ENCODE data around the gene PGAP2.

Gene PGAP2

GRCh38 chr11:3817181-3817800, 8.9 kb downstream of the PGAP2 start:
- DNase-seq, result no peak
- Mint-ChIP-seq H3K9me3 (no peaks in the 10 kb centered on the region), H3K4me3 (no peak overlapping the region), H3K4me1 (ENCODE audit: low read depth) (no peaks in the 10 kb centered on the region), H3K27me3 (no peaks in the 10 kb centered on the region), H3K27ac (no peak overlapping the region), H3K36me3 (ENCODE audit: low read depth) (peaks cover 24% of the 10 kb centered on the region)

DNA sequence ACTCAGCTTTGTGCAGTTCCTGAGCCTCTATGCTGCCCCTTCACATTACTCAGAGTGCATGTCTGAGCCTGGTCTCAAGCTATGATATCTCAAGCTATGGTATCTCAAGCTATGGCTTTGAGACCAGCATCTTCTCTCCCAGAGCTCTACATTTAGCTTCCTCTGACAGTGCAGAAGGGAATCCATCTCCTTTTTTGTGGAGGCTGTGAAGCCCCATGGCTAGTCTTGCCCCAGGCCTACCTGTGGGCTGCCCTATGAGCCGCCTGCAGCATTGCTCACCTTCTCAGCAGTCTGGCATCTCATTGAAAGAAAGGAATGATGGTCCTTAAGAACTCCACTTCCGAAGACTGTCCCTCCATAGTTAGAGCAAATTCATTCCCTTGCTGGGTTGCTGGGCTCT, 12.6 kb downstream of the PGAP2 start:
- peaks cover 44% of the 10 kb centered on the region for H3K36me3 Mint-ChIP-seq (ENCODE audit: low read depth)

GRCh38 chr11:3822312-3822711, 14.0 kb downstream of the PGAP2 start:
- Mint-ChIP-seq H3K9me3 (no peaks in the 10 kb centered on the region), H3K4me1 (ENCODE audit: low read depth) (peaks cover 36% of the 10 kb centered on the region), H3K4me3 (no peak overlapping the region), H3K36me3 (ENCODE audit: low read depth) (peaks cover 54% of the 10 kb centered on the region), H3K27ac (no peak overlapping the region), H3K27me3 (no peaks in the 10 kb centered on the region)
- no peak for DNase-seq

More for the DNA sequence above, 12.6 kb downstream of the PGAP2 start:
- Mint-ChIP-seq H3K27me3 (no peaks in the 10 kb centered on the region), H3K4me1 (ENCODE audit: low read depth) (peaks cover 24% of the 10 kb centered on the region), H3K27ac (no peak overlapping the region), H3K9me3 (no peaks in the 10 kb centered on the region), H3K4me3 (no peak overlapping the region)
- no peak for DNase-seq

DNA sequence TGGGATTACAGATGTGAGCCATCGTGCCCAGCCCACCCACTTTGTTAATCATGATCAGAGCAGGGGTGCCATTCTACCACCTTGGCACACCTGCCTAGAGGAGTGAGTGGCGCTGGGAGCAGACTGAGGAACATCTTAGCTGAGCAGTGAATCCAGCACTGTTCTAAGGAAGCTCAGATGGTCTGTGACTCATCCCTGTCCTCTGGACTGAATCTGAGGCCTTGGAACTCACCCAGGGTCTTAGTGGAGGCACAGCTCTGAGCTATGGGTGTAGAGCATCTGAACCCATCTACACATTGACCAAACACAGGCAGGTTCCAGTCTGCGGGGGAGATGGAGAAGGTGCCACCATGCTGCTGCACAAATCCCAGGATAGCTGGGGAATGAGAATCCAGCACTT, 14.9 kb downstream of the PGAP2 start:
- peaks cover 61% of the 10 kb centered on the region for H3K36me3 Mint-ChIP-seq (ENCODE audit: low read depth)
- H3K4me3 Mint-ChIP-seq, result no peak overlapping the region
- H3K9me3 Mint-ChIP-seq, result no peaks in the 10 kb centered on the region
- H3K27ac Mint-ChIP-seq, result no peak overlapping the region
- no peak for DNase-seq
- peaks cover 44% of the 10 kb centered on the region for H3K4me1 Mint-ChIP-seq (ENCODE audit: low read depth)
- H3K27me3 Mint-ChIP-seq, result no peaks in the 10 kb centered on the region

DNA sequence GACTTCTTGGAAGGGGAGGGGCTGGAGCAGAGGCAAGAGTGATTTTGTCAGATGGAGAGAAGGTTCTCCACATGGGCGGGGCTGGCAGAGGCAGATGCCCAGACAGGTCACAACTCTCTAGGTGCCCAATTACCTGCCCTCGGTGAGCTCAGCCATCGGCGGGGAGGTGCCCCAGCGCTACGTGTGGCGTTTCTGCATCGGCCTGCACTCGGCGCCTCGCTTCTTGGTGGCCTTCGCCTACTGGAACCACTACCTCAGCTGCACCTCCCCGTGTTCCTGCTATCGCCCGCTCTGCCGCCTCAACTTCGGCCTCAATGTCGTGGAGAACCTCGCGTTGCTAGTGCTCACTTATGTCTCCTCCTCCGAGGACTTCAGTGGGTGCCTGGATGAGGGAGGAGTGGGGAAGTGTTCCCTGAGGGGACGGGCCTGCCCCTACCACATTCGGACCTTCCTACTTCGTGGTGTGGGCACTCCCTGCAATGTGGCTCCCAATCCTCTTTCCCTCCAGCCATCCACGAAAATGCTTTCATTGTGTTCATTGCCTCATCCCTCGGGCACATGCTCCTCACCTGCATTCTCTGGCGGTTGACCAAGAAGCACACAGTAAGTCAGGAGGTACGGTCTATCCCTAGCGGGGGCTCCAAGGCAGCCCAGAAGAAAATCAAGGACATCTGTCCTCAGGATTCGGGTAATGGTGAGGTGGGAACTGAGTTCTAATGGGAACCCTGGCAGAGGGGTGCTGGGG, 15.6 kb downstream of the PGAP2 start:
- no peaks in the 10 kb centered on the region for H3K27me3 Mint-ChIP-seq
- no peaks in the 10 kb centered on the region for H3K9me3 Mint-ChIP-seq
- no peak overlapping the region for H3K4me3 Mint-ChIP-seq
- H3K36me3 Mint-ChIP-seq (ENCODE audit: low read depth), result peaks cover 64% of the 10 kb centered on the region
- H3K4me1 Mint-ChIP-seq (ENCODE audit: low read depth), result peaks cover 45% of the 10 kb centered on the region
- peak overlapping the region; percentile 83 for H3K27ac Mint-ChIP-seq
- no peak for DNase-seq

GRCh38 chr11:3824714-3825472, 16.5 kb downstream of the PGAP2 start:
- Mint-ChIP-seq H3K4me1 (ENCODE audit: low read depth) (peaks cover 47% of the 10 kb centered on the region), H3K9me3 (no peaks in the 10 kb centered on the region), H3K36me3 (ENCODE audit: low read depth) (peaks cover 73% of the 10 kb centered on the region), H3K27me3 (no peaks in the 10 kb centered on the region), H3K4me3 (no peak overlapping the region), H3K27ac (peak overlapping the region; percentile 83)
- DNase-seq, result peak; percentile 86

DNA sequence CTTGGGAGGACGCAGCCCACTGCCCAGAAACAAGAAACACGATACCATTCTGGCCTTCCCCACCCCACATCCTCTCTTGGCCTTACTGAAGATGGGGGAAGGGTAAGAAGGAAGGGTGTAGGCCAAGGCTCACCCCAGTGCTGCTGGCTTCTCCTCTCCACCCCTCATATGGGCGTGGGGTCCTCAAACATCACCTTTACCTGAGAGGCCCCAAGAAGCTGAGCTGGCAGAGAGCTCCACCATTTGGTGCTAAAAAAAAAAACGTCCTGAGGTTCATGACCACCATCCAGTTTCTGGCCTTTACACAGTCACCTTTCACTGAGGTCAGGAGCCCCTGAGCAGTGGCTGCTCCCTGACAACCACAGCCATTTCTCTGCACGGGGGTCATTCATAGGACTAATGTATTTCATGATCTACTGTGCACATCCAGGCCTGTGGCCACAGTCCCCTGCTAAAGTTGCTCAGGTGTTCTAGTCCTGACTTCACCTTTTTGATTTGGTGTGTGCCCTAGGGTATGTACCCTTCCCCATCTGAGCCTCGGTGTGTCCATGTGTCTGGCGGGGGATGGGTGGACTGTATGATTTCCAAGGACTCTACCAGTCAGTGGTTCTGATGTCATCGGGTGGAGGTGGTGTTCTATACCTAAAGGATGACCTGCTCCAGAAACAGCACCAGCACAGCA, 17.3 kb downstream of the PGAP2 start:
- Mint-ChIP-seq H3K27ac (peak overlapping the region; percentile 87), H3K36me3 (ENCODE audit: low read depth) (peaks cover 74% of the 10 kb centered on the region), H3K4me3 (no peak overlapping the region), H3K9me3 (no peaks in the 10 kb centered on the region), H3K27me3 (no peaks in the 10 kb centered on the region), H3K4me1 (ENCODE audit: low read depth) (peaks cover 54% of the 10 kb centered on the region)
- no peak for DNase-seq

GRCh38 chr11:3826721-3827120, 18.4 kb downstream of the PGAP2 start:
- no peak overlapping the region for H3K4me3 Mint-ChIP-seq
- peaks cover 65% of the 10 kb centered on the region for H3K4me1 Mint-ChIP-seq (ENCODE audit: low read depth)
- peaks cover 85% of the 10 kb centered on the region for H3K36me3 Mint-ChIP-seq (ENCODE audit: low read depth)
- no peak for DNase-seq
- H3K27ac Mint-ChIP-seq, result peak overlapping the region; percentile 87
- no peaks in the 10 kb centered on the region for H3K27me3 Mint-ChIP-seq
- H3K9me3 Mint-ChIP-seq, result no peaks in the 10 kb centered on the region

DNA sequence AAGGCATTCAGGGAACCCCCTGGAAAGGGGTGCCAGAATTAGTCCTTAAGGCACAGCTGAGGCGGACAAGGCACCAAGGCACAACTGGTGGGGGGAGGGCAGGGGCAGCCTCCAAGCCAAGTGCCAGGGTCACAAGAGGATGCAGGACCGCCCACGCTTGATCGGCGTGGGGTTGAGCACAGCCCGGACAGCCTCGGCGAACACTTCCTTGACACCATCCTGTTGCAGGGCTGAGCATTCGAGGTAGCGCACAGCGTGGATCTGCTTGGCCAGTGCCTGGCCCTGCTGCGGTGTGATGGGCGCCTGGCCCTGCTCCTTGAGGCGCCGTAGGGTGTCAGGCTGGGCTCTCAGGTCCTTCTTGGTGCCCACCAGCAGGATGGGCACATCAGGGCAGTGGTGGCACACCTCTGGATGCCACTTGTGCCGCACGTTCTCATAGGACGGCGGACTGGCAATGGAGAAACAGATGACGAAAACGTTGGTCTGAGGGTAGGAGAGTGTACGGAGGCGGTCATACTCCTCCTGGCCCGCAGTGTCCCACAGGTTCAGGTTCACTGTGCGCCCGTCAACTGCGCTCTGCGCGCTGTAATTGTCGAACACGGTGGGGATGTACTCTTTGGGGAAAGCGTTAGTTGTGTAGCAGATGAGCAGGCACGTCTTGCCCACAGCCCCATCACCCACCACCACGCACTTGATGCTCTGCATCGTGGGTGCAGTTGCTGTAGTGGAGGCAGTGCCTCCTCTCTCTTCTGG, 19.2 kb downstream of the PGAP2 start:
- H3K4me3 Mint-ChIP-seq, result no peak overlapping the region
- peaks cover 94% of the 10 kb centered on the region for H3K36me3 Mint-ChIP-seq (ENCODE audit: low read depth)
- no peaks in the 10 kb centered on the region for H3K27me3 Mint-ChIP-seq
- H3K27ac Mint-ChIP-seq, result peak overlapping the region; percentile 87
- DNase-seq, result no peak
- peaks cover 74% of the 10 kb centered on the region for H3K4me1 Mint-ChIP-seq (ENCODE audit: low read depth)
- H3K9me3 Mint-ChIP-seq, result no peaks in the 10 kb centered on the region

DNA sequence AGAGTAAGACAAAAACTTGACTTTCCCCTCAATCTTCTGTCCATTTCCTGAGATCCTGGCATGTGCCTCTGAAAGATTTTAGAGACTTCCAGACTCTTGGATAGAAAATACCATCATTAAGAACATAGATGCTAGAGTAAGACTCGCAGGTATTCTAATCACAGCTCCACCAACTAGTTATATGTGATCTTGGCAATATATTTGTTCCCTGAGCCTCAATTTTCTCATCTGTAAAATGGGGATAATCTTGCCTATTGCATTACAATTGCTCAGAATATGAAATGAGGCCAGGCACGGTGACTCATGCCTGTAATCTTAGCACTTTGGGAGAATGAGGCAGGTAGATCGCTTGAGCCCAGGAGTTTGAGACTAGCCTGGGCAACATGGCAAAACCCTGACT, 21.7 kb downstream of the PGAP2 start:
- no peak for DNase-seq
- H3K27me3 Mint-ChIP-seq, result no peaks in the 10 kb centered on the region
- H3K36me3 Mint-ChIP-seq (ENCODE audit: low read depth), result peaks cover 99% of the 10 kb centered on the region
- no peak overlapping the region for H3K4me3 Mint-ChIP-seq
- H3K9me3 Mint-ChIP-seq, result no peaks in the 10 kb centered on the region
- H3K27ac Mint-ChIP-seq, result peak overlapping the region; percentile 92
- H3K4me1 Mint-ChIP-seq (ENCODE audit: low read depth), result peaks cover 81% of the 10 kb centered on the region

GRCh38 chr11:3830730-3831129, 22.4 kb downstream of the PGAP2 start:
- Mint-ChIP-seq H3K4me3 (no peak overlapping the region), H3K27ac (peak overlapping the region; percentile 92), H3K9me3 (no peaks in the 10 kb centered on the region), H3K27me3 (no peaks in the 10 kb centered on the region), H3K4me1 (ENCODE audit: low read depth) (peaks cover 84% of the 10 kb centered on the region), H3K36me3 (ENCODE audit: low read depth) (peaks cover 99% of the 10 kb centered on the region)
- DNase-seq, result no peak

DNA sequence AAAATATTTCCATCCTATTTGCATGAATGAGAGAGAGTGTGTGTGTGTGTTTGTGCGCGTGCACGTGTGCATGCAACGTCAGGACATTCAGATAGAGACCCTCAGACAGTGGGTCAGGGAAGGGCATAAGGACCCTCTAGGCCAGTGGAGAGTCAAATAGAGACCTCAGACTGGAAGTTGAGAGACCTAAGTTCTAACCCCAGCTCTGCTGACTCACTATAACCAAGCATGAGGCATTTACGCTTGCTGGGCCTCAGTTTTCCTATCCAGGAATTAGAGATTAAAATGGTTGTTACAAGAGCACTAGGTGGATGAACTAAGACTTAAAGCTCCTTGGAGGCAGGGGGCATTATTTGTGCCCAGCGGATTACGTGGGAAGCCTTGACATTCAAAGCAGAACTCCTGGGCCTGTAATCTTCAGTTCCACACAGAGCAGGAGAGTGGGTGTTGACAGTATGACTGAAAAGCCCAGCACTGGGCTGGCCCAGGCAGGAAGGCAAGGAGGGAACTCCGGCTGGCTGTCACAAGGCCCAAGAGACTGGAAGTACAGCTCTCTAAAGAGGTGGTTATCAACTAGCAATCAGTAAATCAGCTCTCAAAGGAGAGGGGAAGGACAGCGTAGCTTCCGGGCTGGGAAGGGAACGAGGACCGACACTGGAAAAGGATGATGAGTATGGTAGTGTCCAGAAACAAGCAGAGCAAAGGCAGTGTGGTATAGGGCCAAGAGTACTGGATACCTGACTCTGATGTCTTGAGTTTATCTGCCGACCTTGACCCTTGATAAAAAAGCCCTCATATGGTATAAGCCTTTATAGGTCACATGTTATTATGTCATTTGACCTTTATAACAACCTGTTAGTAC, 23.2 kb downstream of the PGAP2 start:
- Mint-ChIP-seq H3K27me3 (no peaks in the 10 kb centered on the region), H3K36me3 (ENCODE audit: low read depth) (peaks cover 98% of the 10 kb centered on the region), H3K4me1 (ENCODE audit: low read depth) (peaks cover 83% of the 10 kb centered on the region), H3K9me3 (no peaks in the 10 kb centered on the region), H3K4me3 (peak overlapping the region; percentile 62), H3K27ac (peak overlapping the region; percentile 92)
- no peak for DNase-seq

- Mint-ChIP-seq H3K27me3 (no peaks in the 10 kb centered on the region), H3K9me3 (no peaks in the 10 kb centered on the region), H3K4me3 (peak overlapping the region; percentile 24), H3K4me1 (ENCODE audit: low read depth) (peaks cover 84% of the 10 kb centered on the region), H3K36me3 (ENCODE audit: low read depth) (peaks cover 96% of the 10 kb centered on the region), H3K27ac (peak overlapping the region; percentile 92)
- DNase-seq, result no peak
Measured at GRCh38 chr11:3832816-3833215, 24.5 kb downstream of the PGAP2 start.

Measured in activated T-cell treated with anti-CD3 and anti-CD28 coated beads, Interleukin-2, amount 50 U/mL, for 24 hours (primary cell).